Stomach (tissue), 9 donors: Measurements from ENCODE around the gene PRR14L. TPM values are rescaled to one million over a fixed set of nuclear protein-coding genes. Genes with fewer than 3 reads are reported as not detected.

Experiments
- DNase-seq, 2 donors: peaks; one replicate each; pipeline versions ENCODE4 v3.0.0 to v3.0.0-alpha.2; 2013 to 2019
- H3K27ac ChIP-seq, 5 donors: fragments of 200-600 bp in 4 of 5; sonication (generic) in 4 of 5; one replicate each; pipeline ENCODE4 v1.5.1; 2013 to 2019; ENCODE audit warnings: mild to moderate bottlenecking in 1 of 5, moderate library complexity in 1 of 5
- H3K27me3 ChIP-seq, 3 donors: fragments of 200-600 bp; sonication (generic); one replicate each; pipeline ENCODE4 v1.5.1; 2017 to 2019; ENCODE audit warnings: mixed run types in 1 of 3
- H3K36me3 ChIP-seq, 4 donors: fragments of 200-600 bp; sonication (generic); 1 replicate in 3 of 4; 2 replicates in 1 of 4; pipeline ENCODE4 v1.5.1; 2016 to 2019
- H3K4me1 ChIP-seq, 4 donors: fragments of 200-600 bp; sonication (generic); one replicate each; pipeline ENCODE4 v1.5.1; 2016 to 2019
- H3K4me3 ChIP-seq, 4 donors: fragments of 200-600 bp; sonication (generic) in 3 of 4; one replicate each; pipeline ENCODE4 v1.5.1; 2016 to 2019; ENCODE audit warnings: mild to moderate bottlenecking in 1 of 4
- H3K9me3 ChIP-seq, 4 donors: fragments of 200-600 bp; sonication (generic); one replicate each; pipeline ENCODE4 v1.5.1; 2016 to 2019
- CTCF ChIP-seq, 7 experiments: fragments of 450-650 bp in 4 of 7; fragments of 200-600 bp in 3 of 7; sonication (generic) in 3 of 7; IDR thresholded peaks; one replicate each; pipeline ENCODE4 v1.5.1; 2016 to 2019; ENCODE audit warnings: antibody characterized with exemption in 7 of 7, control low read depth in 2 of 7, mild to moderate bottlenecking in 1 of 7
- EP300 ChIP-seq: sonication (generic); formaldehyde crosslinking; IDR thresholded peaks from one replicate; pipeline ENCODE4 v1.6.1; 2017; ENCODE audit warnings: antibody characterized with exemption
- POLR2A ChIP-seq, 4 donors: fragments of 450-650 bp; IDR thresholded peaks; one replicate each; pipeline ENCODE4 v1.6.1; 2016; ENCODE audit warnings: antibody characterized with exemption in 4 of 4, control low read depth in 2 of 4, mild to moderate bottlenecking in 1 of 4, moderate library complexity in 1 of 4
- POLR2AphosphoS5 ChIP-seq, 3 donors: sonication (generic); formaldehyde crosslinking; IDR thresholded peaks; one replicate each; pipeline ENCODE4 v1.6.1; 2016; ENCODE audit warnings: antibody characterized with exemption in 3 of 3
- WGBS, 5 donors: extraction: QIAGEN DNeasy Blood & Tissue Kit in 3 of 5; methylation state at CpG; one replicate each; pipeline versions ENCODE4 v1.1.5 to v1.1.7; 2013 to 2018; 5-methylcytosine and 5-hydroxymethylcytosine counted together
- intact Hi-C: fragments of 100-400 bp; cut with DNase I; formaldehyde crosslinking; loops from one replicate; pipeline ENCODE4 v1.15.1; 2023; ENCODE audit warnings: low total_unique reads
- polyA plus RNA-seq, 3 donors: library from polyadenylated mRNA; stranded (reverse); fragments of 200-250 nt; gene quantifications; one replicate each; pipeline ENCODE4 v1.2.3, GENCODE V29; 2013
- total RNA-seq, 5 donors: library from RNA; depleted of rRNA; stranded (reverse); fragments of >200 nt; gene quantifications; one replicate each; pipeline versions ENCODE4 v1.1.0 to v1.2.3, GENCODE V29; 2014 to 2016
- donor health status: healthy with polysubstance abuse.
- donor health status: Bipolar disorder and iron deficiency.
- donor health status: healthy.

The PRR14L gene
- total and polyA plus RNA-seq, 8 donors = 4.0 to 193 (median 26.6) TPM

DNA sequence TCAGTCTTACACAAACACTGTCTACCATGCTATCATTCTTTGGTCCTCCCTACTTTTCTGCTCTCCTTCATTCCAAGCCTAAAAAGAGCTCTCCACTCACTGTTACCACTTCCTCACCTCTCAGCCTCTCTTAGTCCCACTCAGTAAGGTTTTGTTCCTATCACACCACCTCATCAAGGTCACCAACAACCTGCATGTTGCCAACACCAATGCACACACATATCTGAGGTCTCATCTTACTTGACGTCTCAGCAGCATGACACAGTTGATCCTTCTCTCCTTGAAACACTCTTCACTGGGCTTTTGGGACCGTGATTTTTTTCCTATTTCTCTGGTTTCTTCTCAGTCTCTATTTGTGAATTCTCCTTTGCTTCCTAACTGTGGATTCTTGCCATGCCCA lies 96.0 kb downstream of the PRR14L start:
- peaks cover 6 to 34% (median 16%) of the 10 kb centered on the region in 4 donors for H3K4me1 ChIP-seq
- intact Hi-C loops = no loop called here
- H3K4me3 ChIP-seq = no peak overlapping the region
- WGBS, 5 donors = 80 to 88% (median 84%) methylated on average over 2 of the region's 2 CpGs
- peaks cover 6 to 16% (median 15%) of the 10 kb centered on the region in 4 donors for H3K36me3 ChIP-seq
- DNase-seq = no peak
- peak overlapping the region in 2 of 5 donors; percentile 9 to 52 for H3K27ac ChIP-seq
- H3K9me3 ChIP-seq = no peaks in the 10 kb centered on the region
- no peak for TF ChIP-seq CTCF (IDR thresholded peaks at IDR 0.05)
- no peaks in the 10 kb centered on the region for H3K27me3 ChIP-seq

- 59 to 72% (median 62%) methylated on average over 9 of the region's 9 CpGs for WGBS, 5 donors
- H3K4me1 ChIP-seq = peaks cover 6 to 34% (median 16%) of the 10 kb centered on the region in 4 donors
- H3K36me3 ChIP-seq = peaks cover 6 to 24% (median 23%) of the 10 kb centered on the region in 4 donors
- no peaks in the 10 kb centered on the region for H3K27me3 ChIP-seq
- H3K4me3 ChIP-seq = no peak overlapping the region
- H3K9me3 ChIP-seq = no peaks in the 10 kb centered on the region
- TF ChIP-seq CTCF (IDR thresholded peaks at IDR 0.05) = no peak
- no peak for TF ChIP-seq POLR2A (IDR thresholded peaks at IDR 0.05)
- no peak for TF ChIP-seq EP300
- no peak for TF ChIP-seq POLR2AphosphoS5 (IDR thresholded peaks at IDR 0.05)
- H3K27ac ChIP-seq = peak overlapping the region in 2 of 5 donors; percentile 9 to 52
- no peak for DNase-seq
- intact Hi-C loops = no loop called here
These were observed 96.8 kb downstream of the PRR14L start for GRCh38 chr22:31652911-31653684.

GRCh38 chr22:31652088-31652487 lies 97.8 kb downstream of the PRR14L start:
- WGBS, 5 donors = 78 to 88% (median 86%) methylated on average over 9 of the region's 9 CpGs
- Histone ChIP-seq H3K9me3 (no peaks in the 10 kb centered on the region), H3K4me1 (peaks cover 6 to 37% (median 16%) of the 10 kb centered on the region in 4 donors), H3K27ac (no peak overlapping the region), H3K4me3 (no peak overlapping the region), H3K27me3 (no peaks in the 10 kb centered on the region), H3K36me3 (peaks cover 15 to 35% (median 33%) of the 10 kb centered on the region in 4 donors)
- DNase-seq = no peak
- TF ChIP-seq POLR2AphosphoS5 (IDR thresholded peaks at IDR 0.05) (no peak), CTCF (IDR thresholded peaks at IDR 0.05) (no peak), EP300 (no peak), POLR2A (IDR thresholded peaks at IDR 0.05) (no peak)
- intact Hi-C loops = no loop called here

DNA sequence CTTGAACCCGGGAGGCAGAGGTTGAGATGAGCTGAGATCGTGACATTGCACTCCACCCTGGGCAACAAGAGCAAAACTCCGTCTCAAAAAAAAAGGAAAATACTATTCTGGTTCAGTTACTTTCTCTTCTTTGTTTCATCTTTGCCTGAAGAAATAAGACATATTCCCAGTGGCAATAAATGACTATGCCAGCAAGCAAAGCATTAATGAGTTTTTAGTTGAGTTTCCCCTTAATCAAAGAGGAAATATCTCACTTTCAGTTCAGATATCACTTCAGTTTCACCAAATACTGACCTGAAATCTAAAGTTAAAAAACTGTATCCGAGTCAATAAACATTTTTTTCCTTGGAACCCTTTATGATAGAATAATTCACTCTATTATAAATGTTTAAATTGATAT lies 98.3 kb downstream of the PRR14L start:
- WGBS, 5 donors = 80 to 86% (median 83%) methylated on average over 4 of the region's 4 CpGs
- H3K27me3 ChIP-seq = no peaks in the 10 kb centered on the region
- H3K27ac ChIP-seq = no peak overlapping the region
- no peaks in the 10 kb centered on the region for H3K9me3 ChIP-seq
- H3K4me3 ChIP-seq = no peak overlapping the region
- H3K4me1 ChIP-seq = peaks cover 6 to 41% (median 16%) of the 10 kb centered on the region in 4 donors
- DNase-seq = no peak
- H3K36me3 ChIP-seq = peaks cover 16 to 39% (median 37%) of the 10 kb centered on the region in 4 donors
- TF ChIP-seq EP300 (no peak), POLR2AphosphoS5 (IDR thresholded peaks at IDR 0.05) (no peak), CTCF (IDR thresholded peaks at IDR 0.05) (no peak), POLR2A (IDR thresholded peaks at IDR 0.05) (no peak)
- intact Hi-C loops = no loop called here
